ENCODE data around the gene ANGEL1. TPM values are rescaled to one million over a fixed set of nuclear protein-coding genes. Genes with fewer than 3 reads are reported as not detected.
A peak's percentile ranks its signal among the peaks of the same experiment; 100 is the strongest.

The ANGEL1 gene
- total and polyA plus RNA-seq, 2 of the 13 experiments (the other 11 are each of a cell fraction or from before 2014, with no cell fraction given) = 14.3 to 20.1 TPM

DNA sequence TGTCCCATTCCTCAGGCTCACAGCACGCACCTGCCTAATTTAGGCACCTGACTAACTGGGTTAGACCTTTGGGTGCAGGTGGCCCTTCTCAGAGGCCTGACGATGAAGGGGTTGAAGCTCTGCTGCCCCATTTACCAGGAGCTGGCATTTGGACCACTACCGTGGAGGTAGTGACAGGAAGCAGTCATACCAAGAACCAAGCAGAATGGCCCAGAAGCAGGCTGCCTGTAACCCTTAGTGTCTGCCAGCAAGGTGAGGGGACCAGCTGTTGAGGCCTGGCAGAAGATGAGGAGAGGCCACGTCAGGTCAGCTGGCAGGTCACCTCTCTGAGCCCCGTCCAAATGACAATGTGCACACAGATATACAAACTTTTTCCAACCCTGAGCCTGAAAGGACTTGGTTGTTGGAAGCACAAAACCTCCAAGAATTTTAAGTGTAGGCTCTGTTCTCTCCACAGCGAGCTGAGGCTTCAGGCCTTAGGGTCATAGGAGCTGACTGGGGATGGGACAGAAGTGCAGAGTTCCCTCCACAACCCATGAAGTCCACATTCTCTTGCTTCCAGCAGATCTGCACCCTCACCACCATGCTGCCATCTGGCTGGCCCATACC lies 28.3 kb downstream of the ANGEL1 start:
- BruUV-seq (replicated peaks) = no TSS peak
- Histone ChIP-seq H3K36me3 (replicated peaks in 1 of 2; ENCODE audit: control insufficient read depth in 1 of 2, insufficient read depth in 2 of 2, low read length in 2 of 2) (peaks cover 16 to 39% of the 10 kb centered on the region in 2 experiments; a peak in 4 of 5 replicates), H4K20me1 (ENCODE audit: insufficient read depth, low read length) (peaks cover 4% of the 10 kb centered on the region; the same call in 1 of the 2 replicates), H2AFZ (ENCODE audit: low read length) (no peak overlapping the region), H3K79me2 (ENCODE audit: insufficient read depth, low read length) (no peaks in the 10 kb centered on the region), H3K4me1 (ENCODE audit: insufficient read depth, low read length) (no peaks in the 10 kb centered on the region), H3K9ac (ENCODE audit: insufficient read depth, low read depth, low read length) (no peak overlapping the region), H3K4me2 (ENCODE audit: low read depth, low read length) (no peak overlapping the region), H3K27ac (ENCODE audit: extremely low read length, insufficient read depth, low read length) (no peak overlapping the region), H3K9me3 (ENCODE audit: low read length) (no peaks in the 10 kb centered on the region), H3K27me3 (ENCODE audit: control insufficient read depth in 1 of 2, insufficient read depth in 2 of 2, low read length in 2 of 2) (no peaks in the 10 kb centered on the region), H3K4me3 (replicated peaks in 1 of 3; ENCODE audit: insufficient read depth in 1 of 3, low read depth in 2 of 3, low read length in 3 of 3) (no peak overlapping the region)
- no peak for ATAC-seq
- ChIA-PET POLR2A (interaction anchor here (0.8 to 1.4 kb wide), 3 partner anchors 8 to 28 kb away, joined by 4 to 5 read pairs (median 4); no protein-coding TSS in a partner anchor), CTCF (ENCODE audit: low intra/inter-chr PET ratio, low total read pairs) (interaction anchor here (2.3 kb wide), 1 partner anchor 74 kb away, joined by 38 read pairs; no protein-coding TSS in a partner anchor)
- intact Hi-C loops (cut with micrococcal nuclease; ENCODE audit: unreplicated experiment) = no loop called here
- no peak for FAIRE-seq
- no peak for DNase-seq (ENCODE audit: low spot score)
- WGBS (ENCODE audit: low lambda C conversion rate) = 80% methylated on average over 5 of the region's 6 CpGs
- in situ Hi-C loops (cut with HindIII; ENCODE audit: extremely low pct_ligation_motif_present, low pct_unique_long_range_greater_than_20kb) = loop anchor here (5.0 kb wide), 1 partner anchor 72 kb away; no protein-coding TSS in a partner anchor
- peak; percentile 81; the same call in 1 of the 2 replicates for TF ChIP-seq ZNF83 (CRISPR knock-in tag; IDR thresholded peaks at IDR 0.05; ENCODE audit: borderline replicate concordance)
- no peak for TF ChIP-seq ZNF432 (CRISPR knock-in tag; IDR thresholded peaks at IDR 0.05; ENCODE audit: borderline replicate concordance)
- TF ChIP-seq RORA (CRISPR knock-in tag; IDR thresholded peaks at IDR 0.05) = no peak

DNA sequence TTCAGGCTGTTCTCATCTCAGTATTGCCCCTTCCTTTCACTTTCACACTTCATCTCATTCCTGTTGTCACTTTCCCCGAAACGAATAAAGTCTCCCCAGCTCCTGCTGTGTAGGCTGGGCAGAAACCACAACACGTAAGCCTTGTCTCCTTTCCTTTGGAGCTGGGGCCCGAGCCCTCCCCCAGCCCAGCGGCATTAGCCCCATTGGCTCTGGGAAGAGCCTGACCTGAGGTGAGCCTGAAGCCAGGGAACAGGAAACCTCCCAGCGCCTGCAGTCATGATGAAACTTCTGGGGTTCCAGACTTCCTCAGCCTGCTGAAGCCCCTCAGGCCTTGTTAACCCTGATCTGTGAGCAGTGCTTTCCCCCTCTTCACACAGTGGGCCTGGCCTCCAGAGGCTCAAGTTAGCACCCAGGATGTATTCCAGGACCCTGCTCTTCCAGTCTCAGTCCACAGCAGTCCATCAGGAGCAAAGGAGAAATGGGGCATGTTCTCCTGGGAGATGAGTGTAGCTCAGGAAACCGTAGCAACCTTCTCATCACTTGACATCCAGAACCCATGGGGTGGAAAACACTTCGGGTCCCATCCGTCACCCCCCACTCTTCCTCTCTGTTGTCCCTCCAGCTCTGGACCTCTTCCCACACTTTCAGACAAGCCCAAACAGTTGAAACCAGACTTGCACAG lies 29.7 kb downstream of the ANGEL1 start:
- no peak overlapping the region for H3K4me2 ChIP-seq (ENCODE audit: low read depth, low read length)
- no peak overlapping the region for H3K4me3 ChIP-seq (replicated peaks in 1 of 3; ENCODE audit: insufficient read depth in 1 of 3, low read depth in 2 of 3, low read length in 3 of 3)
- no peak for ATAC-seq
- peaks cover 4% of the 10 kb centered on the region; the same call in 1 of the 2 replicates for H4K20me1 ChIP-seq (ENCODE audit: insufficient read depth, low read length)
- no peak overlapping the region for H3K27ac ChIP-seq (ENCODE audit: extremely low read length, insufficient read depth, low read length)
- no peaks in the 10 kb centered on the region for H3K27me3 ChIP-seq (ENCODE audit: control insufficient read depth in 1 of 2, insufficient read depth in 2 of 2, low read length in 2 of 2)
- no TSS peak for BruUV-seq (replicated peaks)
- H3K79me2 ChIP-seq (ENCODE audit: insufficient read depth, low read length) = no peaks in the 10 kb centered on the region
- FAIRE-seq = no peak
- WGBS (ENCODE audit: low lambda C conversion rate) = 92% methylated on average over 7 of the region's 9 CpGs
- intact Hi-C loops (cut with micrococcal nuclease; ENCODE audit: unreplicated experiment) = no loop called here
- H3K4me1 ChIP-seq (ENCODE audit: insufficient read depth, low read length) = no peaks in the 10 kb centered on the region
- POLR2A ChIA-PET = no interaction called here
- H2AFZ ChIP-seq (ENCODE audit: low read length) = no peak overlapping the region
- no peak for DNase-seq (ENCODE audit: low spot score)
- CTCF ChIA-PET (ENCODE audit: low intra/inter-chr PET ratio, low total read pairs) = interaction anchor here (2.3 kb wide), 1 partner anchor 73 kb away, joined by 38 read pairs; no protein-coding TSS in a partner anchor
- in situ Hi-C loops (cut with HindIII; ENCODE audit: extremely low pct_ligation_motif_present, low pct_unique_long_range_greater_than_20kb) = loop anchor here (5.0 kb wide), 1 partner anchor 71 kb away; no protein-coding TSS in a partner anchor
- no peak overlapping the region for H3K9ac ChIP-seq (ENCODE audit: insufficient read depth, low read depth, low read length)
- no peaks in the 10 kb centered on the region for H3K9me3 ChIP-seq (ENCODE audit: low read length)
- H3K36me3 ChIP-seq (replicated peaks in 1 of 2; ENCODE audit: control insufficient read depth in 1 of 2, insufficient read depth in 2 of 2, low read length in 2 of 2) = peaks cover 9 to 25% of the 10 kb centered on the region in 2 experiments; a peak in 4 of 5 replicates
- TF ChIP-seq, protein P1, sequence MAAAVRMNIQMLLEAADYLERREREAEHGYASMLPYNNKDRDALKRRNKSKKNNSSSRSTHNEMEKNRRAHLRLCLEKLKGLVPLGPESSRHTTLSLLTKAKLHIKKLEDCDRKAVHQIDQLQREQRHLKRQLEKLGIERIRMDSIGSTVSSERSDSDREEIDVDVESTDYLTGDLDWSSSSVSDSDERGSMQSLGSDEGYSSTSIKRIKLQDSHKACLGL (CRISPR knock-in tag; IDR thresholded peaks at IDR 0.05) = no peak
- TF ChIP-seq ZNF329 (CRISPR knock-in tag; IDR thresholded peaks at IDR 0.05; ENCODE audit: low read depth) (no peak), ZNF737 (CRISPR knock-in tag; IDR thresholded peaks at IDR 0.05; ENCODE audit: borderline replicate concordance) (no peak), ZNF841 (CRISPR knock-in tag; IDR thresholded peaks at IDR 0.05; ENCODE audit: borderline replicate concordance) (no peak), HNRNPK (IDR thresholded peaks at IDR 0.05; ENCODE audit: low read depth, low read length, poor library complexity, severe bottlenecking) (no peak), PRPF4 (IDR thresholded peaks at IDR 0.05; ENCODE audit: low read depth, low read length, poor library complexity, severe bottlenecking) (no peak), PLRG1 (conservative IDR thresholded peaks at IDR 0.05) (no peak)
- TF ChIP-seq, protein P2, sequence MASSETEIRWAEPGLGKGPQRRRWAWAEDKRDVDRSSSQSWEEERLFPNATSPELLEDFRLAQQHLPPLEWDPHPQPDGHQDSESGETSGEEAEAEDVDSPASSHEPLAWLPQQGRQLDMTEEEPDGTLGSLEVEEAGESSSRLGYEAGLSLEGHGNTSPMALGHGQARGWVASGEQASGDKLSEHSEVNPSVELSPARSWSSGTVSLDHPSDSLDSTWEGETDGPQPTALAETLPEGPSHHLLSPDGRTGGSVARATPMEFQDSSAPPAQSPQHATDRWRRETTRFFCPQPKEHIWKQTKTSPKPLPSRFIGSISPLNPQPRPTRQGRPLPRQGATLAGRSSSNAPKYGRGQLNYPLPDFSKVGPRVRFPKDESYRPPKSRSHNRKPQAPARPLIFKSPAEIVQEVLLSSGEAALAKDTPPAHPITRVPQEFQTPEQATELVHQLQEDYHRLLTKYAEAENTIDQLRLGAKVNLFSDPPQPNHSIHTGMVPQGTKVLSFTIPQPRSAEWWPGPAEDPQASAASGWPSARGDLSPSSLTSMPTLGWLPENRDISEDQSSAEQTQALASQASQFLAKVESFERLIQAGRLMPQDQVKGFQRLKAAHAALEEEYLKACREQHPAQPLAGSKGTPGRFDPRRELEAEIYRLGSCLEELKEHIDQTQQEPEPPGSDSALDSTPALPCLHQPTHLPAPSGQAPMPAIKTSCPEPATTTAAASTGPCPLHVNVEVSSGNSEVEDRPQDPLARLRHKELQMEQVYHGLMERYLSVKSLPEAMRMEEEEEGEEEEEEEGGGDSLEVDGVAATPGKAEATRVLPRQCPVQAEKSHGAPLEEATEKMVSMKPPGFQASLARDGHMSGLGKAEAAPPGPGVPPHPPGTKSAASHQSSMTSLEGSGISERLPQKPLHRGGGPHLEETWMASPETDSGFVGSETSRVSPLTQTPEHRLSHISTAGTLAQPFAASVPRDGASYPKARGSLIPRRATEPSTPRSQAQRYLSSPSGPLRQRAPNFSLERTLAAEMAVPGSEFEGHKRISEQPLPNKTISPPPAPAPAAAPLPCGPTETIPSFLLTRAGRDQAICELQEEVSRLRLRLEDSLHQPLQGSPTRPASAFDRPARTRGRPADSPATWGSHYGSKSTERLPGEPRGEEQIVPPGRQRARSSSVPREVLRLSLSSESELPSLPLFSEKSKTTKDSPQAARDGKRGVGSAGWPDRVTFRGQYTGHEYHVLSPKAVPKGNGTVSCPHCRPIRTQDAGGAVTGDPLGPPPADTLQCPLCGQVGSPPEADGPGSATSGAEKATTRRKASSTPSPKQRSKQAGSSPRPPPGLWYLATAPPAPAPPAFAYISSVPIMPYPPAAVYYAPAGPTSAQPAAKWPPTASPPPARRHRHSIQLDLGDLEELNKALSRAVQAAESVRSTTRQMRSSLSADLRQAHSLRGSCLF (CRISPR knock-in tag; IDR thresholded peaks at IDR 0.05; ENCODE audit: borderline replicate concordance) = no peak

All from HepG2 (cell line).